H1 (cell line): ENCODE measurements around the gene RAB44. TPM values are rescaled to one million over a fixed set of nuclear protein-coding genes. Genes with fewer than 3 reads are reported as not detected.

Experiments used
- CHD2 ChIP-seq: IDR thresholded peaks from 2 replicates; pipeline ENCODE4 v1.6.1; 2012; ENCODE audit warnings: low read length, improper control_type of control experiment
- JUND ChIP-seq: IDR thresholded peaks from 2 replicates; pipeline ENCODE4 v1.6.1; 2011; ENCODE audit warnings: mild to moderate bottlenecking, improper control_type of control experiment, low read length
- KDM5A ChIP-seq: fragments of 200-600 bp; IDR thresholded peaks from 2 replicates; pipeline ENCODE4 v1.7.1; 2012; ENCODE audit warnings: mild to moderate bottlenecking, low read length, inconsistent platforms, mixed read lengths
- NRF1 ChIP-seq: IDR thresholded peaks from 2 replicates; pipeline ENCODE4 v1.6.1; 2011; ENCODE audit warnings: mild to moderate bottlenecking, low read depth, low read length, improper control_type of control experiment
- RBBP5 ChIP-seq: IDR thresholded peaks from 2 replicates; pipeline ENCODE4 v1.7.1; 2012; ENCODE audit warnings: low read depth, mild to moderate bottlenecking, inconsistent platforms, low read length, moderate library complexity, borderline replicate concordance
- RXRA ChIP-seq: IDR thresholded peaks from 2 replicates; pipeline ENCODE4 v1.6.1; 2011; ENCODE audit warnings: low read depth, mild to moderate bottlenecking, low read length, moderate library complexity; ENCODE audit not compliant: insufficient read depth
- SP1 ChIP-seq: IDR thresholded peaks from 2 replicates; pipeline ENCODE4 v1.6.1; 2011; ENCODE audit warnings: low read depth, low read length
- TCF12 ChIP-seq: IDR thresholded peaks from 2 replicates; pipeline ENCODE4 v1.6.1; 2011; ENCODE audit warnings: low read depth, mild to moderate bottlenecking, low read length
- ZNF274 ChIP-seq: IDR thresholded peaks from 2 replicates; pipeline ENCODE4 v1.7.0; 2012; ENCODE audit warnings: low read length, borderline replicate concordance; ENCODE audit errors: extremely low read depth
- polyA plus RNA-seq, 7 experiments: library from polyadenylated mRNA; depleted of rRNA in 3 of 7; stranded (reverse) in 5 of 7; unstranded in 2 of 7; fragments of >200 nt in 5 of 7; fragments of 200-250 nt in 2 of 7; gene quantifications; 1 replicate in 5 of 7; 2 replicates in 1 of 7; 4 replicates in 1 of 7; pipeline versions ENCODE4 v1.2.1 to v1.2.3, GENCODE V29; 2011 to 2013; ENCODE audit warnings: missing spikeins in 2 of 7, mixed read lengths in 2 of 7
- total RNA-seq: library from RNA; stranded (reverse); fragmentation: NEBNext Ultra II Directional; extraction: Animal tissue kit (Norgen Biotek cat#: 25700); gene quantifications from 2 replicates; pipeline ENCODE4 v1.2.1, GENCODE V29; 2021

Gene RAB44
- total and polyA plus RNA-seq, 2 of the 8 experiments (the other 6 are each of a cell fraction or from before 2014, with no cell fraction given) = 0.02 TPM; not detected in 1

DNA sequence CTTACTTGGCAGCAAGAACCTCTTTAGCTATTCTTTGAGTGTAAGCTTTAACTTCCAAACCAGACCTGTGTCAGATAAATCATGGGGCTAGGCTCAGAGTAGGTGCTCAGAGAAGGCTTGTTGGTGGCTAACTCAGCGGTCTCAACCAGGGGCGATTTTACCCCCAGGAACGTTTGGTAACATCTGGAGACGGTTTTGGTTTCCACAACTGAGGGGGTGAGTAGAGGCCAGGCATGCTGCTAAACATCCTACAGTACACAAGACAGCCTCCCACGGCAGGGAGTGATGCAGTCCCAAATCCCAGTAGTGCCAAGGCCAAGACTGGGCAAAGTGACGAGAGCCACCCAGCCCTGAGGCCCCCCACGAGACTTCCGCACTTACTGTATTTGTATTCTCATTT, 59.2 kb downstream of the RAB44 start (continued):
- no peak for TF ChIP-seq RXRA
- no peak for TF ChIP-seq RBBP5
- TF ChIP-seq TCF12 = no peak
- TF ChIP-seq JUND = no peak
- TF ChIP-seq CHD2 = no peak
- no peak for TF ChIP-seq ZNF274
- no peak for TF ChIP-seq KDM5A
- TF ChIP-seq SP1 = no peak
- TF ChIP-seq NRF1 = no peak
- TF ChIP-seq, all 59 proteins: peak for 0
